HuH-7 (cell line): Measurements from ENCODE around the gene STAG3.
"Not testable (repeated sequence)": the region's sequence is repeated elsewhere in the genome, so short reads cannot be mapped to it uniquely, and the experiment has no call there.

ENCODE experiments used
- DNase-seq: peaks from one replicate; pipeline ENCODE4 v3.0.0; 2011; ENCODE audit warnings: low spot score

Gene STAG3

DNA sequence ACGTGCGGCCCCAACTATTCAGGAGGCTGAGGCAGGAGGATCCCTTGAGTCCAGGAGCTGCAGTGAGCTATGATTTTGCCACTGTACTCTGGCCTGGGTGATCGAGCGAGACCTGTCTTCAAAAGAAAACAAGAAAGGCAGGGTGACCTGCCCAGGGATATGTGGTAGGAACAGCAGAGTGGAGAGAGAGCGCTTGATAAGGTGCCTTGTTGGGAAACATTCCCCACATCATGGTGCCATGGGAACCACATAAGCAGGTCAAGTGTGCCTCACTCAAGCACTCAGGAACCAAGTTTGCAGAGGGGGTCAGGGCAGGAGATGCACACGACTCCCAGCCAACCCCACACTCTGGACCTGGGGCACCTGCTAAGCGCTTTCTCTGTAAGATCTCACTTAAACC is 79.3 kb downstream of the STAG3 start:
- no peak for DNase-seq

DNA sequence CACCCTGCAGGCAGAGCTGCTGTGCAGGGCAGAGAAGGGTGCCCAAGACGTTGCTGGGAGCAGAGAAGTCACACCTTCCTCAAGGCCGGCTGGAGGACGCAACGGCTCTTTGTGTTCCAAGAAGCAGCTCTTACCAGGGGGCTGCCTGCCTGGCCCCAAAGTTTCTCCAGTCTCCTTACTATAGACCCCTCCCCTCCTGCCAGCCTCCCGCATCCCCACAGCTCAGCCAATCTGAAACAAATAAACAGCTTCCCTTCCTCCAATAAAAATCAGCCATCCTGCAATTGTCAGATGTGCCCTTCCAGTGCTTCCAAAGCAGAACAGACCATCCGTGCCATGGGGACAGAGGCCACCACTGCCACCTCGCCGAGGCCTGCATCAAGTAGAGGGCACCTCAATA is 82.3 kb downstream of the STAG3 start:
- not testable (repeated sequence) for DNase-seq

DNA sequence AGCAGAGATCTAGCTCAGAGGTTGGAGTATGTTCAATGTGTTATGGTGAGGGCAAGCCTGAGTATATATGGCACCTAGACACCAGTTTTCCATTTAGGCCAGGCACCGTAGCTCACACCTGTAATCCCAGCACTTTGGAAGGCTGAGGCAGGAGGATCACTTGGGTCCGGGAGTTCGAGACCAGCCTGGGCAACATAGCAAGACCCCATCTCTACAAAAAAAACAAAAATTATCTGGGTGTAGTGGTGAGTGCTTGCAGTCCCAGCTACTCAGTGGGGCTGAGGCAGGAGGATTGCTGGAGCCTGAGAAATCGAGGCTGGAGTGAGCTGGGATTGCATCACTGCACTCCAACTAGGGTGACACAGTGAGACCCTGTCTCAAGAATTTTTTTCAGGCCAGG is 85.2 kb downstream of the STAG3 start:
- not testable (repeated sequence) for DNase-seq
